Neural progenitor cell (in vitro differentiated cells): ENCODE measurements around the gene PLPP3. TPM values are rescaled to one million over a fixed set of nuclear protein-coding genes. Genes with fewer than 3 reads are reported as not detected.

Source experiments
- DNase-seq: peaks from one replicate; pipeline ENCODE4 v3.0.0-alpha.2; 2016; ENCODE audit warnings: low spot score
- H2AFZ ChIP-seq: fragments of 200-600 bp; sonication (generic); replicated peaks from 2 replicates; pipeline ENCODE4 v1.6.1; 2016; ENCODE audit warnings: antibody characterized with exemption
- H3F3A ChIP-seq: fragments of 200-600 bp; sonication (generic); 2 replicates; pipeline ENCODE4 v1.6.1; 2016; ENCODE audit warnings: antibody characterized with exemption, low read depth
- H3K27ac ChIP-seq: fragments of 200-600 bp; sonication (generic); 2 replicates; pipeline ENCODE4 v1.5.1; 2016; ENCODE audit warnings: mild to moderate bottlenecking
- H3K27me3 ChIP-seq: fragments of 200-600 bp; sonication (generic); 2 replicates; pipeline ENCODE4 v1.6.1; 2016; ENCODE audit warnings: mild to moderate bottlenecking, moderate library complexity
- H3K36me3 ChIP-seq: fragments of 200-600 bp; sonication (generic); 2 replicates; pipeline ENCODE4 v1.5.1; 2016
- H3K4me1 ChIP-seq: fragments of 200-600 bp; sonication (generic); 2 replicates; pipeline ENCODE4 v1.6.1; 2016; ENCODE audit warnings: mixed run types
- H3K4me2 ChIP-seq: fragments of 200-600 bp; sonication (generic); 2 replicates; pipeline ENCODE4 v1.6.1; 2016
- H3K4me3 ChIP-seq: fragments of 200-600 bp; sonication (generic); 2 replicates; pipeline ENCODE4 v1.5.1; 2016
- H3K79me2 ChIP-seq: fragments of 200-600 bp; sonication (generic); 2 replicates; pipeline ENCODE4 v1.6.1; 2016; ENCODE audit warnings: low read depth
- H3K9ac ChIP-seq: fragments of 200-600 bp; sonication (generic); 2 replicates; pipeline ENCODE4 v1.6.1; 2016
- H3K9me3 ChIP-seq: fragments of 200-600 bp; sonication (generic); 2 replicates; pipeline ENCODE4 v1.5.1; 2016; ENCODE audit warnings: low read depth
- H4K20me1 ChIP-seq: fragments of 200-600 bp; sonication (generic); 2 replicates; pipeline ENCODE4 v1.6.1; 2016; ENCODE audit warnings: low read depth
- H3K27ac Mint-ChIP-seq: 3 replicates; pipeline ENCODE4 v1.8.0; 2021; ENCODE audit warnings: mixed read lengths
- H3K27me3 Mint-ChIP-seq: 2 replicates; pipeline ENCODE4 v1.8.0; 2022; ENCODE audit warnings: low read depth, mild to moderate bottlenecking, inconsistent platforms, moderate library complexity, mixed read lengths; ENCODE audit not compliant: insufficient read depth
- H3K36me3 Mint-ChIP-seq: 3 replicates; pipeline ENCODE4 v1.8.0; 2021; ENCODE audit warnings: mixed read lengths
- H3K4me1 Mint-ChIP-seq: 3 replicates; pipeline ENCODE4 v1.8.0; 2021; ENCODE audit warnings: mixed read lengths
- H3K4me3 Mint-ChIP-seq: 3 replicates; pipeline ENCODE4 v1.8.0; 2021; ENCODE audit warnings: mild to moderate bottlenecking, moderate library complexity, mixed read lengths
- H3K9me3 Mint-ChIP-seq: 3 replicates; pipeline ENCODE4 v1.8.0; 2020; ENCODE audit warnings: mixed read lengths
- EZH2 ChIP-seq: fragments of 200-600 bp; sonication (generic); IDR thresholded peaks from 2 replicates; pipeline ENCODE4 v1.6.1; 2017; ENCODE audit warnings: antibody characterized with exemption, mild to moderate bottlenecking, moderate library complexity
- EZH2phosphoT487 ChIP-seq: fragments of 200-600 bp; sonication (generic); IDR thresholded peaks from 2 replicates; pipeline ENCODE4 v1.6.1; 2017; ENCODE audit warnings: antibody characterized with exemption
- total RNA-seq: library from RNA; depleted of rRNA; stranded (reverse); fragments of >200 nt; gene quantifications from 2 replicates; pipeline ENCODE4 v1.2.3, GENCODE V29; 2015; ENCODE audit warnings: low replicate concordance
- TF ChIP-seq, protein P1 (sequence below): fragments of 200-600 bp; sonication (generic); IDR thresholded peaks from 2 replicates; pipeline ENCODE4 v1.5.1; 2017; ENCODE audit warnings: antibody characterized with exemption, mild to moderate bottlenecking

Gene PLPP3
- total RNA-seq, 1 donor from 2014 or later: 28.5 TPM

GRCh38 chr1:56450004-56450666, 129.2 kb downstream of the PLPP3 start:
- Histone ChIP-seq H3K4me2 (no peak overlapping the region), H3K4me3 (no peak overlapping the region), H2AFZ (no peak overlapping the region), H3K27me3 (no peaks in the 10 kb centered on the region), H3F3A (no peaks in the 10 kb centered on the region), H3K9ac (no peak overlapping the region), H4K20me1 (no peaks in the 10 kb centered on the region), H3K4me1 (peaks cover 2% of the 10 kb centered on the region), H3K36me3 (no peaks in the 10 kb centered on the region), H3K79me2 (no peaks in the 10 kb centered on the region), H3K9me3 (no peaks in the 10 kb centered on the region), H3K27ac (no peak overlapping the region)
- H3K9me3 Mint-ChIP-seq: no peaks in the 10 kb centered on the region
- peaks cover 35% of the 10 kb centered on the region for H3K4me1 Mint-ChIP-seq
- peak; percentile 17 for DNase-seq
- H3K27ac Mint-ChIP-seq: peak overlapping the region; percentile 26
- no peaks in the 10 kb centered on the region for H3K36me3 Mint-ChIP-seq
- H3K27me3 Mint-ChIP-seq: peaks cover 10% of the 10 kb centered on the region
- TF ChIP-seq EZH2phosphoT487 (no peak), EZH2 (no peak)
- TF ChIP-seq, protein P1, sequence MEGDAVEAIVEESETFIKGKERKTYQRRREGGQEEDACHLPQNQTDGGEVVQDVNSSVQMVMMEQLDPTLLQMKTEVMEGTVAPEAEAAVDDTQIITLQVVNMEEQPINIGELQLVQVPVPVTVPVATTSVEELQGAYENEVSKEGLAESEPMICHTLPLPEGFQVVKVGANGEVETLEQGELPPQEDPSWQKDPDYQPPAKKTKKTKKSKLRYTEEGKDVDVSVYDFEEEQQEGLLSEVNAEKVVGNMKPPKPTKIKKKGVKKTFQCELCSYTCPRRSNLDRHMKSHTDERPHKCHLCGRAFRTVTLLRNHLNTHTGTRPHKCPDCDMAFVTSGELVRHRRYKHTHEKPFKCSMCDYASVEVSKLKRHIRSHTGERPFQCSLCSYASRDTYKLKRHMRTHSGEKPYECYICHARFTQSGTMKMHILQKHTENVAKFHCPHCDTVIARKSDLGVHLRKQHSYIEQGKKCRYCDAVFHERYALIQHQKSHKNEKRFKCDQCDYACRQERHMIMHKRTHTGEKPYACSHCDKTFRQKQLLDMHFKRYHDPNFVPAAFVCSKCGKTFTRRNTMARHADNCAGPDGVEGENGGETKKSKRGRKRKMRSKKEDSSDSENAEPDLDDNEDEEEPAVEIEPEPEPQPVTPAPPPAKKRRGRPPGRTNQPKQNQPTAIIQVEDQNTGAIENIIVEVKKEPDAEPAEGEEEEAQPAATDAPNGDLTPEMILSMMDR: no peak
- H3K4me3 Mint-ChIP-seq: no peak overlapping the region

DNA sequence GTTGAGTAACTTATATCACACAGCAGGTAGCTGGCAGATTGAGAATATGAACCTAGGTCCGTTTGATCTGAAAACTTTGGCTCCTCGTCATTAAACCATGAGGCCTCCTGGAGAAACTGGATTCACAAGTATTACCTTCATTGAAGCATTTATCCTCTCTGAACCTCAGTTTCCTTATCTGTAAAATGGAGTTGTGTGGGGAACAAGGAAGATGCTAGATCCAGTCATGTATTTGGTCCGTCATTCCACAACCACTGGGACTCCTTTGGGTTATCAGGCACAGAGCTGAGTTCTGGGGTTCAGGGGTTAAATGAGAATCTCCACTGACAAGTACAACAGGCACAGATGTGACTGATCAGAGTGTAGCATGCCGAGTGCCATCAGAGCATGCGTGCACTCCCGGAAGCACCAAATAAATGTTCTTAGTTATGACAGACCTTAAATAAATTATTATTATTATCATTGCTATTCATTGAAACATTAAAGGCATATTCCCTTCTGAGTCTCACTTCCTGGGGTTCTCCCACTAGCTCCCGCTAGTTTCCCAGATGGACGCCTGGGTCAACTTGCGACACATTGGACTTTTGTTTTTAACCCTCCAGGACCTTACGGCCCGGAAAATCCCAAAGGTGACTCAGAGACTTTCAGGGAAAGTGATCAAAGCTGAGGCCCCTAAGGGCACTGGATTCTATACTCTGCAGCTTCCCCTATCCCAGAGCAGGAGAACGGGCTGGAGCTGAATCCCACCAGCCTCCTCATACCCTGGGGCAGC, 130.6 kb downstream of the PLPP3 start:
- no peaks in the 10 kb centered on the region for H3K36me3 Mint-ChIP-seq

DNA sequence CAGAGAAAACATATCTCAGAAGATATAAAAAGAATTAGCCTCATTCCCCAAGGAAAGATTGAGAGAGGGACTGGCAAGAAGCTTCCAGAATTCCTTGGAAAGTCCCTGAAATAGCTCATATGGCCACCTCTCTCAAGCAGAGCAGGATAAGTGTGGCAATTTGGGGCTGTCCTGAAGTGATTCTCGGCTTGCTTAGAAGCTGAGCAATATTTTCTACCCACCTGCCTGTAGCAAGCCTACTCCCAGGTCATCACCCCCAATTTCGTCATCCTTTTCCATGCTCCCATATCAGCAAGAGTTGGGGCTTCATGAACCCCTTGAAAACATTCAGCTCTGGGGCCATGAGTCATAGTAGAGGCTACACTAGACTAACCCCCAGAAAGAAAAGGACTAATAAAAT, 131.5 kb downstream of the PLPP3 start:
- Mint-ChIP-seq H3K4me3 (no peak overlapping the region), H3K27me3 (peaks cover 10% of the 10 kb centered on the region), H3K36me3 (no peaks in the 10 kb centered on the region), H3K9me3 (no peaks in the 10 kb centered on the region), H3K27ac (no peak overlapping the region), H3K4me1 (peaks cover 29% of the 10 kb centered on the region)
- Histone ChIP-seq H3K4me1 (peaks cover 2% of the 10 kb centered on the region), H3K4me3 (no peak overlapping the region), H3K79me2 (no peaks in the 10 kb centered on the region), H3K9me3 (no peaks in the 10 kb centered on the region), H3K36me3 (no peaks in the 10 kb centered on the region), H4K20me1 (no peaks in the 10 kb centered on the region), H3K4me2 (no peak overlapping the region), H3K27ac (no peak overlapping the region), H3K27me3 (no peaks in the 10 kb centered on the region), H3F3A (no peaks in the 10 kb centered on the region), H3K9ac (no peak overlapping the region), H2AFZ (no peak overlapping the region)
- no peak for DNase-seq
- TF ChIP-seq EZH2phosphoT487: no peak
- TF ChIP-seq, protein P1: no peak
- TF ChIP-seq EZH2: no peak

More for the DNA sequence above, 130.6 kb downstream of the PLPP3 start:
- Histone ChIP-seq H3K9ac (no peak overlapping the region), H3K27ac (no peak overlapping the region), H4K20me1 (no peaks in the 10 kb centered on the region), H3K4me3 (no peak overlapping the region), H3K36me3 (no peaks in the 10 kb centered on the region), H2AFZ (no peak overlapping the region), H3F3A (no peaks in the 10 kb centered on the region), H3K79me2 (no peaks in the 10 kb centered on the region), H3K9me3 (no peaks in the 10 kb centered on the region), H3K27me3 (no peaks in the 10 kb centered on the region), H3K4me1 (peaks cover 2% of the 10 kb centered on the region), H3K4me2 (no peak overlapping the region)
- no peak for TF ChIP-seq EZH2
- Mint-ChIP-seq H3K4me3 (no peak overlapping the region), H3K4me1 (peaks cover 34% of the 10 kb centered on the region), H3K27ac (no peak overlapping the region), H3K9me3 (no peaks in the 10 kb centered on the region), H3K27me3 (peaks cover 10% of the 10 kb centered on the region)
- DNase-seq: no peak
